HK-2 (cell line): Measurements from ENCODE around the gene GGT5.
"Not testable (repeated sequence)": the region's sequence is repeated elsewhere in the genome, so short reads cannot be mapped to it uniquely, and the experiment has no call there.

ENCODE experiments used
- DNase-seq: peaks from one replicate; pipeline ENCODE4 v3.0.0-alpha.2; 2018; ENCODE audit not compliant: unreplicated experiment

GGT5 gene

DNA sequence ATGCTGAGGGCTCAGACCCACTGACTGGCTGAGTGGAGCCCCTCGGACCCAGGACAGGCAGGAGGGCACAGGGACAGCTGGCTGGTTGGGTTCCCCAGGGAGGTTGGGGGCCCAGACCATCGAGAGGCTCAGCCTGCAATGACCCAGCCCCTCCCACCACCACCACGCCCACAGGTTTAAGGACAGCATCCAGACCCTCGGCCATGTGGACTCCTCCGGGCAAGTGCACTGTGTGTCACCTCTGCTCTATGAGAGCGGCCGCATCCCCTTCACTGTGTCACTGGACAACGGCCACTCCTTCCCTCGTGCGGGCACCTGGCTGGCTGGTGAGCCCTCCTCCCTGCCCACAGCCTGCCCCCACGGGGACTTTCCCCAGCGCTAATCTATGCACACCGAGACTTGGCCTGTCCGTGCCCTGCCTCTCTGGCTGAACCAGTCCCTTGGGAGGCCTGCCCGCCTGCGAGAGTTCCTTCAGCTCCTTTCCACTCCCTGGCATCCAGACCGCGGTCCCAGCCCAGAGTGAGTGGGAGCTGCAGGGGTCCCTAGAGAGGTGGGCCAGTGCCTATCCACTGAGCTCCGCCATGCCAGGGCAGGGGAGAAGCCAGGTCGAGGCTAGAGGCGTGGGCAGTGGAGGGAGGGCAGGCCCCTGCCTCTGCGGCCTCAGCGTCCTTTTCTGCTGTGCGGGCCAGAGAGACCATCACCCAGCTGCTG is 61.4 kb downstream of the GGT5 start:
- DNase-seq = no peak

GRCh38 chr22:24182900-24183246 is 62.0 kb downstream of the GGT5 start:
- not testable (repeated sequence) for DNase-seq

- DNase-seq = no peak
These were observed 62.6 kb downstream of the GGT5 start for GRCh38 chr22:24181996-24182899.

DNA sequence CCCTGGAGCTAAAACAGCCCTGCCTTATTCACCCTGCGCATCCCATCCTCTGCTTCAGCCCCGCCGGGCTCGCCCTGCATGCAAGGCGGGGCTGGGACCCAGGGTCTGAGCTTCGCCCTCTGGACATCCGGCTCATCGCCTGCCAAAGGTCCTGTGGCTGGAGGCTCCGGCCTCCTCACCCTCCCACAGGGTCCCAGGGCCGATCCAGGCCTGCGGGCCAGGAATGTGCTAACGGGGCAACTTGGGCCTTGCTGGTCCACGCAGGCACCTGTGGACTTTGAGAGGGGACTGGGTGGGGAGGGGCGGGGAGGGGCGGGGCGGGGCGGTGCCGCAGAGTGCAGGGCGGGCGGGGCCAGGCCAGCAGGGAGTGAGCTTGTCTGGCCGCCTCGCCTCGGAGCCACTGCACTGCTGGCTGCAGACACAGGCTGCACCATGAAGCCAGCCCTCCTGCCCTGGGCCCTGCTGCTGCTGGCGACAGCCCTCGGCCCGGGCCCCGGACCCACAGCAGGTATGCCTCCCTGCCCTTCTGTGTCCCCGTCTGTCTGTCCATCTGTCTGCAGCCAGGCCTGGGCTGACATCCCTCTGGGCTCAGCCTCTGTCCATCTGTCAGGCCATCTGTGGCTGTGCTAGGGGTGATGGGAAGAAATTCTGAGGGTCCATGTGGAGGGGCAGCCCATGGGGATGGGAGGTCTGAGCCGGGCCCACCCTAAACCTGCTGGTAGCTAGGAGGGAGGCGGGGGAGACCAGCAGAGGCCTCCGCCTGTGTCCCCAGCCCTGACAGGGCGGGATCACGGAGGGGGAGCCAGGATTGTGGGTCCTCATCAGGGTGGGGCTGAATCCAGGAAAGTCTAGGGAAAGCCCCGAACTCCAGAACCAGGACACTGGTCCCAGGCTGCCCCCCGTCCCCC is 63.5 kb downstream of the GGT5 start, which contains the start of gene SUSD2:
Gene SUSD2, plus strand, starts transcription at position 400 of the 908 bp plus-strand sequence. Its CDS starts 33 bp downstream, at position 433.
- no peak for DNase-seq

GRCh38 chr22:24180316-24181087 is 64.4 kb downstream of the GGT5 start:
- no peak for DNase-seq

DNA sequence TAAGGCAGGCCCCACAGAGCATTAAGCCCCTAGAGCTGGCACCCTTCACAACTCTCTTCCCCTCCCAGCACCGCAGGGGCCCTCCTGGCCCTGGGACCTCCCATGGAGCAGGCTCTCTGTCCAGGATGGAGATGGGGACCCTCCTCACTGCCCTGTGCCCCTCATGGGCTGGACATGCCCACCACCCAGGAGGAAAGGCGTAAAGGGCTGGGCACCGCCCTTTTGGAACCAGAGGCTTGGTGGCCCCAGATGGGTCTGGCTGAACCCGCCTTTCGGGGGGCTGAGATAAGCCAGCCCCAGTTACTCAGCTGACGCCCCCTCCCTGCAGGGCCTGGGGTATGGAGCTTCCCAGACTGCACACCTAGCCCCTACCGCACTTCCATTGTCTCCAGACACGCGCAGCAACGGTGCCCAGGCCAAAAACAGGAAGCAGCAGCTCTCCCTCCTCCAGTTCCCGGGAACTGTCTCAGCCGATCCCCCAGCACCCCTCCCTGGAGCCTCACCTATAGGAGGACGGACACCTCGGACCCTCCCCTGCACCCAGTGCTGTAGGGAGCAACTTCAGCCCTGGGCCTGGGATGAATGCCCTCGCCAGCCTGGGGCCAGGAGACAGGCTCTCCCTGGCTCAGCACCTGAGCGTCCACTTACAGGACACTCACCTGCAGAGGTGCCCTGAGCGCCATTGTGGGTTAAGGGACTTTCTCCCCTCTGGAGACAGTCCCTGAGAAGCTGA is 65.2 kb downstream of the GGT5 start:
- DNase-seq = no peak

DNA sequence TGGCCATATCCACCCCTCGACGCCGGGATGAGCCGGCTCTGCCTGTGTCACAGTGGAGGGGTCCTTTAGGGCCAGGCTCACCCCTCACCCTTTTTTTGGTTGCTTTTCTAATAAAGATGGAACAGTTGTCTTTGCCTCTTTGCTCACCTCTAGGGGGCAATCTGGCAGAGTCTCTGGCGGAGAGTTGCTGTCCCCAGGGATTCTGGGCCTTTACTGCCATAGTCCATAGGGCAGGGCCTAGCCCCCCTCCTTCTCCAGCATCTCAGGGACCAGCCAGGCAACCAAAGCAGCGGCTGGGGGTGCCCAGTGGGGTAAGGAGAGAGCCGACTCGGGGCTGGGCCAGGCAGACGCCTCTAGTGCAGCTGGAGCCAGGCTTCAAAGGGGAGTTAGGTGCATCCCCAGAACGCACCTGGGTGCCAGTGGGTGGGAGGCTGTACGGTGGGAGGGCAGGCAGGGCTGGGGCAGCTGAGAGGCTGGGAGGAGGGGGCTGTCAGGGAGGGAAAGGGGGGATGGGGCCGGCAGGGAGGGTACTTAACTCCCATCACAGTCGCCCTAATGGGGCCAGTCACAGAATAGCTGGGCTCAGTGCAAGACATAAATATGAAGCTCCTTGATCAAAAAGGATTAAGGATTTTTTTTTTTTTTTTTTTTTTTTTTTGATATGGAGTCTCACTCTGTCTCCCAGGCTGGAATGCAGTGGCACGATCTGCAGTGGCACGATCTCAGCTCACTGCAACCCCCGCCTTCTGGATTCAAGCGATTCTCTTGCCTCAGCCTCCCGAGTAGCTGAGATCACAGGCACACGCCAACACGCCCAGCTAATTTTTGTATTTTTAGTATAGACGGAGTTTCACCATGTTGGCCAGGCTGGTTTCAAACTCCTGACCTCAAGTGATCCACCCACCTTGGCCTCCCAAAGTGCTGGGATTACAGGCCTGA is 66.1 kb downstream of the GGT5 start:
- DNase-seq = no peak

DNA sequence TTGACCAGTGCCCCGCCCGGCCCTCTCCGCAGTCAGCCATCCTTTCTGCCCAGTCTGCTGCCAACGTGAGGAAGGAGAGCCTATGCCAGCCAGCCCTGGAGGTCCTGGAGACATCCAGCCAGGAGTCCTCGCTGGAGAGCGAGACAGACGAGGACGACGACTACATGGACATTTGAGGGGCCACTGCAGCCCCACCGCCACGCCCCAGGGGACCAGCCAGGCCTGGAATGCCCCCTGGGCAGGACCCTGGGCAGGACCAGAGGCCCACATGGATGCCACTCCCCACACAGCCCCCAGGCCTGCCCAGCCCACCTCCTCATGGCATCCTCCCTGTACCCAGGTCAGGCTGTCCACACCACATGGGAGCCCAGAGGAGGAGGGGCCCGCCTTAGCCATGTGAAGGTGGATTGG is 66.9 kb downstream of the GGT5 start:
- DNase-seq = no peak

DNA sequence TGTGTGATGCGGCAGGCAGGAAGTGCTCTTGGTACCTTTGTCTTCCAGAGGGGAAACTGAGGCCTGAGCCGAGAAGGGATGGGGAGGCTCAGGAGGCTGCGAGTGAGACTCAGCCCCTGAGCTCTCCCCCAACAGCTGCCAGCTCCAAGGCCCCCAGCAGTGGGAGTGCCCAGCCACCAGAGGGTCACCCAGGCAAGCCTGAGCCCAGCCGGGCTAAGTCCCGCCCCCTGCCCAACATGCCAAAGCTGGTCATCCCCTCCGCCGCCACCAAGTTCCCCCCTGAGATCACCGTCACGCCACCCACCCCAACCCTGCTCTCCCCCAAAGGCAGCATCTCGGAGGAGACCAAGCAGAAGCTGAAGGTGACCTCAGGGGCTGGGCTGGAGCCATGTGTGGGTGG is 67.4 kb downstream of the GGT5 start:
- DNase-seq = no peak

DNA sequence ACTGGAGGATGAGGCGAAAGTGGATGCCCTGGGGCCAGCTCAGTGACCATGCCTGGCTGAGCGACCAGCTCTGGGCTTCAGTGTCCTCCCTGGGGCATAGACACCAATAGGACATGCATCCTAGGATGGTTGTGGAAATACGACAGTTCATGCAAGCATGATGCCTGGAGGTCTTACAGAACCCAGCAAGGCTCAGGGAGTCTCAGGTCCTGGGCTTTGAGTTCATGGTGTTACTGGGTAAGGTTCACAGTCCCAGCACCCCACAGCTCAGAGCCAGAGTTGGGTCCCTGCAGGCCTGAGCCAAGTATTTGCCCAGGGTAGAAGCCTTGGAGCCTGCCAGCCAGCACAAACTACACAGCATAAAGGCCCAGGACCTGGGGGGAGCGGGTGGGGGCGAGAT is 67.8 kb downstream of the GGT5 start:
- no peak for DNase-seq

DNA sequence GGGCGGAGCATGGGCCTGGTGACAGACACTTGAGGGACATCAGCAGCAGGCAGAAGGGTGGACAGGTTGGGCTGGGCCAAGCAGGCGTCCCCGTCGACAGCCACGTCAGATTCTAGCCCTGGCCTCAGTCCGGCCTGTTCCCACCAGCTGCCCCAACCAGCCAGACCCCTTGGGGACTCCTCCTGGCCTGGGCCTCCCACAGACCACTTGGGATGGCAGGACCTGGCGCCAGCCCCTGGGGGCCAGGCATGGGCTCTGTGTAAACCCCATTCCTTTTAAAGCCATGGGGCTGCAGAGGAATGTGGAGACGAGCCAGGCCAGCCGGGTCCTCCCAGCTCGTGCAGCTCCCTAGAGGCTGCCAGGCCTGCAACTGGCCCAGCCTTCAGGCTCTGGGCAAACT is 68.3 kb downstream of the GGT5 start:
- no peak for DNase-seq

GRCh38 chr22:24176040-24176439 is 68.8 kb downstream of the GGT5 start:
- no peak for DNase-seq

DNA sequence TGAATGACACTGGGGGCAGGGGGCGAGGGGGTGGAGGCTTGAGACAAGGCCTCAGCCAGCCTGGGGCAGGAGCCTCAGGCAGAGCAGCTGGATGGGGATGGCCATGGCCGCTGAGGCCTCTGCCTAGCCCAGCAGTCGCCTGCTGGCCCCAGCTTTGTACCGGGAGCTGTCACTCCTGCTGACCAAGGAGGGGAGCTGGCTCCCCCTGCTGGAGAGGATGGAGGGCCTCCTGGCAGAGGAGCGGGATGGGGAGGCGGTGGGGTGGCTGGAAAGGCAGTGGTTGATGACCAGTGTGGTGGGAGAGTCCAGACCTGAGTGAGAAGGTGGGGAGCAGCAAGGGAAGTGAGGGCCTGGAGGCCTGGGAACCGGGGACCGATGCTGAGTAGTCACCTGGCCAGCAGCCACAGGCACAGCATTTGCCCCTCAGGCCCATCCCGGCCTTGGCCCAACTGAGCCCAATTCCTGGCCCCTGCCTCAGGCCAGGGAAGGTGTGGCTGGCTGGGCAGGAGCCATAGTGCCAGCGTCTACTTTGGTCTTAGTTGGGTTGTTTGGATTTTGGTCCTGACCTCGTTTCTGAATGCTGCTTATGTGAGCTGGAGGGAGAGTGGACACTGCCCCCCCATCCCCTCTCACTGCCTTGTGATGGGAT is 69.6 kb downstream of the GGT5 start:
- peak; percentile 65 for DNase-seq

- no peak for DNase-seq
These were observed 73.1 kb downstream of the GGT5 start for GRCh38 chr22:24171822-24172221.

DNA sequence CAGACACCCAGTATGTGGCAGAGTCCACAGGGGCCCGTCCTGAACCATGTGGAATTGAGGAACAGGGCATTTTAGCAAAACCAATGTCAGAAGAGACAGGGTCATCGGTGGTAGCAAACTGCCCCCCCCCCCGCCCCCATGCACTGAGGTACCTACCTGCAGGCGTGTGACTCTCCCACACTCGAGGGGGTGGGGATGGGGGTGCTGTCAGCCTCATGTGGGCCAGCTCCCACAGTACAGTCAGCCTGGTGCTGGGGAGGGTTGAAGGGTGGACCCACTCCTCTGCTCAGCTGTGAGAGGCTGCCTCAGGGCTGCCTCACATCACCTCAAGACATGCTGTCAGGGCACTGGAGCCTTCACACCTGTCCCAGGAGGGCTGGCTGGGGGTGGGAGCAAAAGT is 74.2 kb downstream of the GGT5 start:
- no peak for DNase-seq

- DNase-seq = no peak
These were observed 74.7 kb downstream of the GGT5 start for GRCh38 chr22:24170188-24170587.
